Peyer's patch (tissue), 4 donors: ENCODE data around the gene SIRPG.

Source experiments
- POLR2A ChIP-seq, 2 donors: fragments of 450-650 bp; IDR thresholded peaks; one replicate each; pipeline ENCODE4 v1.5.1; 2017; ENCODE audit warnings: antibody characterized with exemption in 2 of 2, mild to moderate bottlenecking in 2 of 2, moderate library complexity in 2 of 2
- TF ChIP-seq, protein P1 (sequence below), 6 experiments: fragments of 450-650 bp in 4 of 6; fragments of 200-600 bp in 2 of 6; sonication (generic) in 1 of 6; IDR thresholded peaks; one replicate each; pipeline ENCODE4 v1.5.1; 2017 to 2019; ENCODE audit warnings: antibody characterized with exemption in 6 of 6, mild to moderate bottlenecking in 3 of 6, moderate library complexity in 1 of 6

DNA sequence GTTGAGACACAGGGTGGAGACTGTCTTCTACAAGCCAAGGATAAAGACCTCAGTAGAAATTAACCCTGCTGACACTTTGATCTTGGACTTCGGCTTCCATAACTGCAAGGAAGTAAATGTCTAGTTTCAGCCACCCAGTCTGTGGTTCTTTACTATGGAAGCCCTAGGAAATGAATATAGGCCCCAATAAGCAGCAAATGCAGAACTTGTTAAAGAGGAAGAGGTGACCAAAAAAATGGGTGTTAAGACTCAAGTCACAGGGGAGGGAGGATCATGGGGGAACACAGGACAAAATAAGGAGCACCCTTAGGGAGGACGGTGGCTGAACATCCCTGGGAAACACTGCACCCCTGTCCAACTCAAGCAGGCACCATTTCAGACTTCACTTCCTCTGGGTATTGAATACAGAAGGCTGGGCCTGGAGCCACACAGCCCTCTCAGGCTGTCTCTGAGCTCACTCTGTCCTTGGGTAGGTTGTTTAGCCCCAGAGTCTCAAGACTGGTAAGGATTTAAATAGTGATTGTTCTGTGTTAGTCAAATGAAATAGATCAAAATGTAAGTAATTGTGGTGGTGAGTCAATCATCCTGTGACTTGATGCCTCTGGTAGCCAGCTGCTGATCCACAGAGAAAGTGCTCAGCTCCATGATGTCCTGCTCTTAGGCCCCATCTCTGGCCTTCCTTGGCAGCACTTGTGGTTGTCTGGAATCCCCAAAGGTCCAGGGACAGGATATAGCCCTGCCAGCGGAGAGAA lies 69.6 kb downstream of the SIRPG start:
- TF ChIP-seq, protein P1, sequence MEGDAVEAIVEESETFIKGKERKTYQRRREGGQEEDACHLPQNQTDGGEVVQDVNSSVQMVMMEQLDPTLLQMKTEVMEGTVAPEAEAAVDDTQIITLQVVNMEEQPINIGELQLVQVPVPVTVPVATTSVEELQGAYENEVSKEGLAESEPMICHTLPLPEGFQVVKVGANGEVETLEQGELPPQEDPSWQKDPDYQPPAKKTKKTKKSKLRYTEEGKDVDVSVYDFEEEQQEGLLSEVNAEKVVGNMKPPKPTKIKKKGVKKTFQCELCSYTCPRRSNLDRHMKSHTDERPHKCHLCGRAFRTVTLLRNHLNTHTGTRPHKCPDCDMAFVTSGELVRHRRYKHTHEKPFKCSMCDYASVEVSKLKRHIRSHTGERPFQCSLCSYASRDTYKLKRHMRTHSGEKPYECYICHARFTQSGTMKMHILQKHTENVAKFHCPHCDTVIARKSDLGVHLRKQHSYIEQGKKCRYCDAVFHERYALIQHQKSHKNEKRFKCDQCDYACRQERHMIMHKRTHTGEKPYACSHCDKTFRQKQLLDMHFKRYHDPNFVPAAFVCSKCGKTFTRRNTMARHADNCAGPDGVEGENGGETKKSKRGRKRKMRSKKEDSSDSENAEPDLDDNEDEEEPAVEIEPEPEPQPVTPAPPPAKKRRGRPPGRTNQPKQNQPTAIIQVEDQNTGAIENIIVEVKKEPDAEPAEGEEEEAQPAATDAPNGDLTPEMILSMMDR (IDR thresholded peaks at IDR 0.05): no peak
- TF ChIP-seq POLR2A (IDR thresholded peaks at IDR 0.05): no peak
